Neural cell (in vitro differentiated cells): ENCODE measurements around the gene CENPV. TPM values are rescaled to one million over a fixed set of nuclear protein-coding genes. Genes with fewer than 3 reads are reported as not detected.
"Not testable (repeated sequence)": the region's sequence is repeated elsewhere in the genome, so short reads cannot be mapped to it uniquely, and the experiment has no call there.

Experiments
- H2AFZ ChIP-seq: fragments of 200-600, 300-800 bp; sonication (generic), shearing (Covaris generic); 2 replicates; pipeline ENCODE4 v1.6.0; 2014; ENCODE audit warnings: low read depth, mild to moderate bottlenecking, antibody characterized with exemption, low read length, moderate library complexity
- H3F3A ChIP-seq: fragments of 200-600 bp; shearing (Covaris generic); 2 replicates; pipeline ENCODE4 v1.6.1; 2016; ENCODE audit warnings: mild to moderate bottlenecking, moderate library complexity, mixed read lengths, antibody characterized with exemption, low read length; ENCODE audit not compliant: insufficient read depth, poor library complexity, severe bottlenecking
- H3K27ac ChIP-seq: fragments of 200-600, 300-800 bp; sonication (generic), shearing (Covaris generic); 2 replicates; pipeline ENCODE4 v1.5.1; 2014; ENCODE audit warnings: mild to moderate bottlenecking, low read length, moderate library complexity
- H3K27me3 ChIP-seq: fragments of 300-800, 200-600 bp; sonication (generic), shearing (Covaris generic); 2 replicates; pipeline ENCODE4 v1.6.0; 2014; ENCODE audit warnings: mild to moderate bottlenecking, low read depth, low read length, moderate library complexity; ENCODE audit not compliant: insufficient read depth
- H3K36me3 ChIP-seq: fragments of 300-800, 200-600 bp; sonication (generic), shearing (Covaris generic); 2 replicates; pipeline ENCODE4 v1.5.1; 2014; ENCODE audit warnings: mild to moderate bottlenecking, antibody characterized with exemption, low read length, moderate library complexity; ENCODE audit not compliant: insufficient read depth
- H3K4me2 ChIP-seq: fragments of 300-800, 200-600 bp; sonication (generic), shearing (Covaris generic); 2 replicates; pipeline ENCODE4 v1.6.0; 2014; ENCODE audit warnings: mild to moderate bottlenecking, low read length
- H3K4me3 ChIP-seq: fragments of 300-800, 200-600 bp; sonication (generic), shearing (Covaris generic); 2 replicates; pipeline ENCODE4 v1.5.1; 2014; ENCODE audit warnings: mild to moderate bottlenecking, low read length, moderate library complexity
- H3K79me2 ChIP-seq: fragments of 200-600 bp; shearing (Covaris generic); replicated peaks from 2 replicates; pipeline ENCODE4 v1.6.0; 2014; ENCODE audit warnings: mild to moderate bottlenecking, low read length, moderate library complexity; ENCODE audit not compliant: insufficient read depth
- H3K9ac ChIP-seq: fragments of 300-800, 200-600 bp; sonication (generic), shearing (Covaris generic); 2 replicates; pipeline ENCODE4 v1.6.1; 2016; ENCODE audit warnings: mild to moderate bottlenecking, low read length, mixed read lengths
- H3K9me2 ChIP-seq: fragments of 200-600 bp; shearing (Covaris generic); 2 replicates; pipeline ENCODE4 v1.6.1; 2016; ENCODE audit warnings: mild to moderate bottlenecking, low read length, mixed read lengths; ENCODE audit not compliant: insufficient read depth
- H3K9me3 ChIP-seq: fragments of 200-600, 300-800 bp; sonication (generic), shearing (Covaris generic); 2 replicates; pipeline ENCODE4 v1.6.1; 2016; ENCODE audit warnings: mild to moderate bottlenecking, mixed run types, low read length, moderate library complexity, mixed read lengths
- H4K20me1 ChIP-seq: fragments of 200-600 bp; shearing (Covaris generic); 2 replicates; pipeline ENCODE4 v1.6.1; 2016; ENCODE audit warnings: mild to moderate bottlenecking, mixed run types; ENCODE audit not compliant: insufficient read depth
- CTCF ChIP-seq: fragments of 450-650 bp; IDR thresholded peaks from 2 replicates; pipeline ENCODE4 v1.5.1; 2014; ENCODE audit warnings: antibody characterized with exemption, mild to moderate bottlenecking, moderate library complexity; ENCODE audit not compliant: poor library complexity, severe bottlenecking
- EP300 ChIP-seq: fragments of 450-650 bp; conservative IDR thresholded peaks from 2 replicates; pipeline ENCODE4 v1.6.1; 2014; ENCODE audit warnings: antibody characterized with exemption, mild to moderate bottlenecking, moderate library complexity; ENCODE audit not compliant: poor library complexity, severe bottlenecking
- EZH2 ChIP-seq: fragments of 200-600, 300-800 bp; shearing (Covaris generic), sonication (generic); IDR thresholded peaks from 2 replicates; pipeline ENCODE4 v1.6.1; 2014; ENCODE audit warnings: antibody characterized with exemption, low read length, borderline replicate concordance, mild to moderate bottlenecking; ENCODE audit not compliant: insufficient read depth, poor library complexity, severe bottlenecking
- MXI1 ChIP-seq: fragments of 450-650 bp; conservative IDR thresholded peaks from 2 replicates; pipeline ENCODE4 v1.6.1; 2014; ENCODE audit warnings: antibody characterized with exemption, mild to moderate bottlenecking; ENCODE audit not compliant: poor library complexity, severe bottlenecking
- POLR2AphosphoS5 ChIP-seq: IDR thresholded peaks from 2 replicates; pipeline ENCODE4 v1.6.1; 2012
- RAD21 ChIP-seq: fragments of 450-650 bp; conservative IDR thresholded peaks from 2 replicates; pipeline ENCODE4 v1.6.1; 2014; ENCODE audit warnings: antibody characterized with exemption, mild to moderate bottlenecking, moderate library complexity
- REST ChIP-seq: IDR thresholded peaks from 2 replicates; pipeline ENCODE4 v1.6.1; 2012; ENCODE audit warnings: borderline replicate concordance
- SMC3 ChIP-seq: fragments of 450-650 bp; conservative IDR thresholded peaks from 2 replicates; pipeline ENCODE4 v1.6.1; 2014; ENCODE audit warnings: antibody characterized with exemption, mild to moderate bottlenecking, moderate library complexity; ENCODE audit not compliant: poor library complexity
- TAF1 ChIP-seq: IDR thresholded peaks from 2 replicates; pipeline ENCODE4 v1.6.1; 2012; ENCODE audit warnings: low read depth
- polyA plus RNA-seq: library from polyadenylated mRNA; depleted of rRNA; stranded (reverse); fragments of >200 nt; gene quantifications from 2 replicates; pipeline ENCODE4 v1.2.3, GENCODE V29; 2014

CENPV gene
- polyA plus RNA-seq, 1 donor from 2014 or later, result 291 TPM

GRCh38 chr17:16297367-16298139 is 55.7 kb downstream of the CENPV start:
- H4K20me1 ChIP-seq, result no peaks in the 10 kb centered on the region
- no peak overlapping the region for H3K9ac ChIP-seq
- H3K9me3 ChIP-seq, result no peaks in the 10 kb centered on the region
- no peak for TF ChIP-seq CTCF
- no peak for TF ChIP-seq EZH2
- no peak for TF ChIP-seq MXI1
- no peak for TF ChIP-seq RAD21
- no peak for TF ChIP-seq EP300
- TF ChIP-seq SMC3, result no peak
- TF ChIP-seq TAF1, result no peak
- no peak for TF ChIP-seq POLR2AphosphoS5
- TF ChIP-seq REST, result no peak
- no peak overlapping the region for H3K4me3 ChIP-seq
- H3K4me2 ChIP-seq, result no peak overlapping the region
- no peak overlapping the region for H2AFZ ChIP-seq
- H3K27me3 ChIP-seq, result no peaks in the 10 kb centered on the region
- H3K27ac ChIP-seq, result no peak overlapping the region
- H3K79me2 ChIP-seq, result no peaks in the 10 kb centered on the region
- no peaks in the 10 kb centered on the region for H3F3A ChIP-seq
- H3K36me3 ChIP-seq, result no peaks in the 10 kb centered on the region
- H3K9me2 ChIP-seq, result no peaks in the 10 kb centered on the region

- not testable (repeated sequence) for H3K4me2 ChIP-seq, H3F3A ChIP-seq, H3K36me3 ChIP-seq, H3K9ac ChIP-seq, H3K27me3 ChIP-seq, H4K20me1 ChIP-seq, H3K9me3 ChIP-seq, H3K4me3 ChIP-seq, H2AFZ ChIP-seq, H3K9me2 ChIP-seq, H3K79me2 ChIP-seq, H3K27ac ChIP-seq
Observed at GRCh38 chr17:16296072-16296471, 57.2 kb downstream of the CENPV start.

- no peaks in the 10 kb centered on the region for H3K79me2 ChIP-seq
- no peak overlapping the region for H3K9ac ChIP-seq
- H3K4me3 ChIP-seq, result no peak overlapping the region
- no peaks in the 10 kb centered on the region for H3K27me3 ChIP-seq
- H3K9me2 ChIP-seq, result no peaks in the 10 kb centered on the region
- H3F3A ChIP-seq, result no peaks in the 10 kb centered on the region
- H2AFZ ChIP-seq, result no peak overlapping the region
- no peaks in the 10 kb centered on the region for H4K20me1 ChIP-seq
- no peak overlapping the region for H3K4me2 ChIP-seq
- TF ChIP-seq EZH2 (no peak), POLR2AphosphoS5 (no peak), CTCF (no peak), MXI1 (no peak), REST (no peak), SMC3 (no peak), RAD21 (no peak), EP300 (no peak), TAF1 (no peak)
- no peak overlapping the region for H3K27ac ChIP-seq
- H3K9me3 ChIP-seq, result no peaks in the 10 kb centered on the region
- H3K36me3 ChIP-seq, result no peaks in the 10 kb centered on the region
Observed at GRCh38 chr17:16294560-16294959, 58.7 kb downstream of the CENPV start.
